Stimulated activated CD8-positive, alpha-beta memory T cell treated with anti-CD3 and anti-CD28 coated beads, Interleukin-12 subunit alpha, Interleukin-12 subunit beta, amount 100 ng/mL, for 1 hour (primary cell): ENCODE data around the gene RDM1.
"Not testable (repeated sequence)": the region's sequence is repeated elsewhere in the genome, so short reads cannot be mapped to it uniquely, and the experiment has no call there.

Source experiments
- DNase-seq: peaks from one replicate; pipeline ENCODE4 v3.0.0-alpha.2; 2020; ENCODE audit warnings: low read depth

The RDM1 gene

DNA sequence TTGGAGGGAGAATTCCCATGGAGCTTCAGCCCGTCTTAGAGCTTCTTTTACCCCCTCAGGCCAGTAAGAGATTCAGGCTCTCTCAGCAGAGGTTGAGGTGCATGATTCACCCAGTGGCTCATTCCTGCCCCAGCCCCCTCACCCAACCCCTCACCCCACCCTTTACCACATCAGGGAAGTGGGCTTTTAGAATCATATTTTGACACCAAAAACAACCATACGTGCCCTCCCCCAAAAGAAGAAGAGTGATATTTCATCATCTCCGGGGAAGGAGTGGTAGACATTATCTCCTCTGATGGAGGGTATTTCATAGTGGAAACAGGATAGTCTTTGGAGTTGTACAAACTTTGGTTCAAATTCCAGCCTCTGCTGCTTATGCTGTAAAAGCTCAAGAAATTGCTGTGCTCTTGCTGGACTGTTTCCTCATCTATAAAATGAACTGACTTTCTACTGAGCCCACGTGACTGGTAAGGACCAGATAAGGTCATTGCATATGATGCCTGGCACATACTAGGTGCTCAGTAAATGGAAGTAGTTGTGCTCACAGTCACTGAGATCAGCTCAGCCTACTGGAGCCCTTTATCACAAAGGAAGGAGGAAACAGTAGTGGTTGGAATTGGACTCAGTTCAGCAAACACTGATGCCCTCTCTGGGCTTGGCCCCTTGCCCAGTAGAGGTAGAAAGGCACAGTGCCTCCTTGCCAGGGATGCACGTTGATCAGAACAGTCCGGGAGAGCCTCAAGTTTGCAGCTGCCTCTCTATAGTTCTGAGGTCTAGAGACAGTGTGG is 32.1 kb downstream of the RDM1 start:
- no peak for DNase-seq

DNA sequence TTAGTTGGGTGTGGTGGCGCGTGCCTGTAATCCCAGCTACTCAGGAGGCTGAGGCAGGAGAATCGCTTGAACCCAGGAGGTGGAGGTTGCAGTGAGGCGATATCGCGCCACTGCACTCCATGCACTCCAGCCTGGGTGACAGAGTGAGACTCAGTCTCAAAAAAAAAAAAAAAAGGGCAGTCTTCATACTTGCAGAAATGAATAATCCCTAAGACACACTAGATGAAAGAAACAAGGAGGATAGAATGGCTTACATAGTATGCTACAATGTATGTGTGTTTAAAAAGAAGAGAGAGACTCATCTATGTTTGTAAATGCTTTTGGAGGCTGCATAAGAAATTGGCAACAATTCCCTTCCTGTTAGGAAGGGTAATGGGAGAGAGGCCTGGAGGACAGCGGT is 32.8 kb downstream of the RDM1 start:
- DNase-seq: not testable (repeated sequence)

DNA sequence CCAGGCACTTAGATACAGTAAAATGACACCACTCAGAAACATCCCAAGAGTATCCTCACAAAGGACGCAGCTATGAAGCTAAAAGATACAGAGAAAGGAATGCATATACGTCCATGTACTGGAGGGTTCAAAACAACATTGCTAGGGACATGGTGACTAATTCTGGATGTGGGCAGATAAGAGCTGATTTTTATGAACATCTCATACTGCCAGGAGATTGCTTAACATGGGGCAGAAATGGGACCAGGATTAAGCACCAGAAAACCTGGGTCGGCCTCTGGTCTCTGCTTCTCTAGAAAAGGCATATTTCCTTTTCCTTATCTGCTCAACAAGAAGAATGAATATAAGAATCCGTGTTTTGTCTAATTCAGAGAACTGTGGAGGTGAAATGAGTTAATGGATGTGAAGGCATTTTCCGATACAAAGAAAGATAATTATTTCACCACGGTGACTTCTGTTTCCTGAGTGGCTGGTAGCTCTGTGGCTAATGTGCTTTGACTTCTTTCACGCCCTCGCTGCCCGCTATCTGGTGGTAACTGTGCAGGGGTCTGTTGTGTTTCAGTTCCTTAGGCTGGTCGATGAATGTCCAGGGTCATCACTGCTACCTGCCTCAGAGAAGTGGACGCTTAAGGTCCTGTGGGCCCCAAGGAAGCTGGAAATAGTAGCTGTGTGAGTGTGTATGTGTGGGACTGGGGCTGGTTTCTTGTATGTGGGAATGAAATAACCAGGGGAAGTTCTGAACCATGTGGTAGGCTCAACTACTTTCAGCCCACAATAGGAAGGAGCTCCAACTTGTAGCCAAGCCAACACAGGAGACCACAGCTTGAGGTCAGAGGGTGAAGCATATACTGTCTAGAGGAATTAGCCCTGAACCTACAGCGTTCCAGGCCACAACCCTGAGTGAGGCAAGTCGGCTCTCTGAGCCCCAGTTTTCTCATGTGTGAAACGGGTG is 34.7 kb downstream of the RDM1 start:
- no peak for DNase-seq

DNA sequence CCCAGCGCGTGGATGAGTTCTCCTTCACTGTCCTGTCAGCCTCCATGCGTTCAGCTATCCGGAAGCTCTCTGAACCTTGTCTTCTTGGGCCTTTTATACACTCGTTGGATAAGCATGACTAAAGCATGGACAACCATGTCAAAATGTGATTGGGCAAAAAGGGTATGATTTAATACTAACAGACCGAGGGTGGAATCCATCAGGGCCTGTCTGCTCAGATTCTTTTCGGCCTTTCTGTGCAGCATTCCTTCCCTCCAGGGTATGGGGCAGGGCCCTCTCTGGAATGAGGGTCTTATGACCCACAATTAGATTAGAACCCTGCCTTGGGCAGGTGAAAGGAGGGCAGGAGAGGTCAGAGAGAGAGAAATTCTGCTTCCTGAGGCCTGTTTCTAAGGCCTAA is 36.4 kb downstream of the RDM1 start:
- DNase-seq: no peak

DNA sequence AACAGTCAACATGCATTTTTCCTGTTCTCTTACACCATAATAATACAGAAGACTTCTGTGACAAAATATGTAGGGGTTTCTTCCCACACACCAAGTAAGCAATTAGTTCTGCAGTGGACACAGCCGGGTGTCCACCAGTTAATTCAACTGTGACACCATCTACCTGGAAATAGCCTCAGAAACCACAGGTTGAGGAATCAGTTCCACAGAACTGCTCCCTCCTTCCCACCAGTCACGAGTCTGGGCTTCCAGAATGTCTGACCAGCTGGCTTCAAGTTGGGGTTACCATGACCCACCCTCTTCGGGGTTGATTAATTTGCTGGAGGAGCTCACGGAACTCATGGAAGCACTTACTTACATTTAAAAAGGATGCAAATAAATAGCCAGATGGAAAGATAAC is 36.8 kb downstream of the RDM1 start:
- DNase-seq: no peak

DNA sequence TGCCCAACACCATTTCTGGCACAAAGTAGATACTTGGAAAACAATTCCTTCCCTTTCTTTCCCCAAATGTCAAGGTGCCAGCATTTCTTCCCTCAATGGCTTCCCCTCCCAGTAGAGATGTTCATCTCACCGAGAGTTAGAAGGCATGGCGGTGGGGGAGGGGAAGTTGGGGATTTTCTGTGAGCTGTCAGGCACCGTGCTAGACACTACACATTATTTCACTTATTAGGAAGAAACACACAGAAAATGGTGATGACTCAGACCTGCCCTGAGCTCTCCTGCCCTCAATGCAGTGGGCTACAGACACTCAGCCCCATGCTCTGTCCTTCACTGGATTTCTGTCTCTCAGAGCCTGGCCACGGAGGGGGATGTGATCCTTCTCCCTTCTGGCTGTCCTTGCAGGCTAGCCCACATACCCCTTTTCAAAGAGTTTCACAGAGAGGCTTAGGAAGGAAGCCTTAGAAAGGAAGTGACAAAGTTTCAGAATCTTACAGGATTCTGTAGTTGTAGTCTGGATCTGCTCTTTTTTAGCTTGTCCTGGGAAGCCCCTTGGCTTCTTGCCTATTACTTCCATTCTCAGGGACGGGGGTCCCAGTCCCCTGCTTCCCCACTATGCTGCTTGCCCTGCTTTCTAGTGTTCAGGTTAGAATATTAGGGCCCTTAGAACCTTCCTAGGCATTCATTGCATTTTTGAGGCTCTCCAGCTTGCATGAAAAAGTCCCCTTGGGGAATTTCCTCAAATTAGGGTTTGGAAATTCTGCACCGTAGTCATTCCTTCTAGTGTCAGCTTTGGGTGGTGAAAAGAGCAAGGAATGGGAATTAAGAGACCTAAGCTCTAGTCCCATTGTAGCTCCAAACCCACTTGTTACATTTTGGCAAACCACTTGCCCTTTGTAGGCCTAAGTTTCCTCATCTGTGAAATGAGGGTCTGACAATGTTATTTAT is 38.2 kb downstream of the RDM1 start:
- no peak for DNase-seq

DNA sequence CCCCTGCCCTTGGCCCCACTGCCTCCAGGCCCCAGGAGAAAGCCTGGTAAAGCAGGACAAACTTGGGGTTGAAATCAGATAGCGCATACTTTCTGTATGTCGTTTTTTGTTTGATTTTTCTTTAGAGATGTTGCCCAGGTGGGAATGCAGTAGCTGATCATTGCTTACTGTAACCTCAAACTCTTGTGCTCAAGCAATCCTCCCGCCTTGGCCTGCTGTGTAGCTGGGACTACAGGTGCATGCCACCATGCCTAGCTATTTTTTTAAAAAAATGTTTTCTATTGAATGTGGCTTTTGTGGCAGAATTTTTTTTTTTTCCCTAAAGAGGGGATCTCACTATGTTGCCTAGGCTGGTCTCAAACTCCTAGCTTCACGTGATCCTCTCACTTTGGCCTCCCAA is 39.3 kb downstream of the RDM1 start:
- DNase-seq: no peak

DNA sequence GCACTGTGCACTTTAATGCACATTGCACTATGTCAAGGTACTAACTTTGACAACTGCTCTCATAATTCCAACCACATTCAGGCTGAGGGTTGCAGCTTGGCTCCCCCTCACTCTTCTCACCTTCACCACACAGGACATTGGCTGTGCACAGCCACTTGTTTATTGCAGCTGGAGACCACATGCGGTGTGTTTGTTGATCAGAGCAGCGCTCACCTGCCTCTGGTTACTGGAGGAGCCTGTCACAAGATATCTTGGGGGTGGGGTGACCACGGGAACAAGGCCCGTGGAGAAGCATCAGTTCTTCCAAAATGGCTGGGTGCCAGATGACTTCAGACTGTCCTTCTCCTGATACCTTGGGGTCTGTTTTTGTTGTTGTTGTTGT is 39.8 kb downstream of the RDM1 start:
- no peak for DNase-seq

DNA sequence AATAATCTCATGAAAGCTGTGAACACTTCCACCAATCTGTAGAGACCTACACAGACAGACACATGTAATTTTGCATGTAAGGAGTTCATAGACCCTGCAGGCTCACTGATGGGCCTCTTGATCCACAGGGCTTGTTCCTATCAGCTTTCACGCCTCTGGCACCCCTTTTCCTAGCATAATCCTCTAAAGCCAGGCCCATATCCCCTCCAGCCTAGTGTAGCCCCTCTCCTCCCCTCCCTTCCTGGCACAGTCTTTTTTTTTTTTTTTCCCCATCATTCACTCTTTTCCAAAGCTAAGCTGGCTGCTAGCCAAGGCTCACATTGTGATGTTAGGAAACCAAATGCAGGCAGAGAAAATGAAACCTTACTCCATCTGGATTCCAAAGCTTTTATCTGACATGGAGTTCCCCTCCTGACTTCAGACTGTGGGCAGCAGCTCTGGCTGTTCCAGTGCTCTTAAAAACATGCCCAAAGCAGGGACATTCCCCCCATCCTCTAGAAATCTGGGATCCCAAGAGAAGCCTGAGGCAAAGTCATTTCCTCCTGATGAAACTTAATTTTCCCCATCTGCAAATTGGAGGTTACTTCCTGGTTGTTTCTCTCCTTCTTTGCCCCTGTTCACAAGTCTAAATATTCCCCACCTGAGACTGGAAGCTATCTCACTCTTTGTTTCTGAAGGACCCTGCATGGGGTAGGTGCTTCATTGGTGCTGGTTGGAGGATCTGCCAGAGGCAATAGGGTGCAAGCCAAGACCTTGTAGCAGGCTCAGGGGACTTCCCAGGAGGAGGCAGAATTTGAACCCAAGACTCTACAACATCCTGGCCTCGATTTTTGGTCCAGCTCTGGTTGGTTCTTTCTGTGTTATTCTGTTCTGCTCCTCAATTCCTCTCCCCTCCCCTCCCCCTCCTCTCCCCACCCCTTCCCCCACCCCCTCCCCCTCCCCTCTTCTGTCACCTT is 40.5 kb downstream of the RDM1 start:
- DNase-seq: no peak

DNA sequence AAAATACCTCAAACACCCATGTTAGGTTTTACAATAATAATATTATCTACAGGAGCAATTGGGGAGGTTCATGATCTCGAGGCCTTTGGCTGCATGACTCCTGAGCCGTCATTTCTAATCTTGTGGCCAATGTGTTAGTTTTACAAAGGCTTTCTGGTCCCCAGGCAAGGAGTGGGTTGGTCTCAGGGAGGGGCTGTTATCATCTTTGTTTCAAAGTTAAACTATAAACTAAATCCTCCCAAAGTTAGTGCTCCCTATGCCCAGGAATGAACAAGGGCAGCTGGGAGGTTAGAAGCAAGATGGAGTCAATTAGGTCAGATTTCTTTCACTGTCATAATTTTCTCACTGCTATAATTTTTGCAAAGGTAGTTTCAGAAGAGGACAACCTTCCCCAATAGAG is 41.3 kb downstream of the RDM1 start:
- no peak for DNase-seq

DNA sequence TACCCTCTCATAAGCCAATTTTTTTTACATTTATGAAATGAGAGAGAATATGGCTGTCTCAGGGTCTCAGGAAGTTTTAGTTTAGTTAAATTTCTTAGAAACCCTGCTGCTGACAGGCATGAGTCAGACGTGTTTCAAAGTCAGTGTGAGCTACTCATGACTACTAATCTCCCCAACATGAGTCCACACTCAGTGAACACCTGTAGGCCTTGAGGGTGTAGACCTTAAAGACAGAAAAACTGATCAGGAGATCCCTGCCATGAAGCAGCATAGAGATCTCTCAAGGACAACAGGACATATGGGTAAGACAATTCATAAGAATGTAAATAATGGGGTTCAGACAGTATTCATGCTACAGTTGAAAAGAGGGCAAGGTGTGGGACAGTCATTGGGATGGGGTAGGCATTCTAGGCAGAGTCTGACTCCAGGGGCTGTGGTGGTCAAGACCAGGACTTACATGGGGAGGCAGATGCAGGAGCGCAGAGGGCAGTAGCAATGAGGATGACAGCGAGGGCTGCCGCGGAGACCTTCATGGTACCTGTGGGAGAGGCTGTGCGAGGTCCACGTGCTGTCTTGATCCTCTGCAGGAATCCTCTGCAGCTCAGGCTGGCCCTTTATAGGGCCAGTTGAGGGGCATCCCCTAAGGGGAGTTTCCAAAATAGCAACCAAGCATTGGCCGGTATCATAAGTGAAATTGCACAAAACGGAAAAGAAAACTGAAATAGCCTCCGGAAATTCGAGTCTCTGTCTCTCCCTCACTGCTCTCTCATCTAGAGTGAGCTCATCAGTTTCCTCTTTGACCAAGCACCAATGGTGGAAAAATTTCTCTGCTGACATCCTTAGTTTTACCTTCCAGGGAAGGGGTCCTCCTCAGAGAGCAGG is 50.6 kb downstream of the RDM1 start, which contains the start of gene CCL5:
Gene CCL5 (minus strand): TSS at position 588 of the 882 bp plus-strand sequence.
- DNase-seq: no peak

DNA sequence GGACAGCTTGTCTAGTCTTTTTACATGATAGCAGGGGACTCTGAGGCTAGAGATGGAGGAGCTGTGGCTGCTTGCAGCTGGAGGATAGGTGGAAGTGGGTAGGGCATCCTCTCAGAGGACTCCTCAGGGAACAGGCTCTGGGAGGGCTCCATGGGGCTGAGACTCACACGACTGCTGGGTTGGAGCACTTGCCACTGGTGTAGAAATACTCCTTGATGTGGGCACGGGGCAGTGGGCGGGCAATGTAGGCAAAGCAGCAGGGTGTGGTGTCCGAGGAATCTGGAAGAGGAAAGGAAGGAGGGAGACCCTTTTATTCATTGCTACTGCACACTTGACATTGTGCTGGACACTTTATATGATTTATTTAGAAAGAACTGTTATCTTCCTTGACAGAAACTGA is 52.2 kb downstream of the RDM1 start:
- no peak for DNase-seq

DNA sequence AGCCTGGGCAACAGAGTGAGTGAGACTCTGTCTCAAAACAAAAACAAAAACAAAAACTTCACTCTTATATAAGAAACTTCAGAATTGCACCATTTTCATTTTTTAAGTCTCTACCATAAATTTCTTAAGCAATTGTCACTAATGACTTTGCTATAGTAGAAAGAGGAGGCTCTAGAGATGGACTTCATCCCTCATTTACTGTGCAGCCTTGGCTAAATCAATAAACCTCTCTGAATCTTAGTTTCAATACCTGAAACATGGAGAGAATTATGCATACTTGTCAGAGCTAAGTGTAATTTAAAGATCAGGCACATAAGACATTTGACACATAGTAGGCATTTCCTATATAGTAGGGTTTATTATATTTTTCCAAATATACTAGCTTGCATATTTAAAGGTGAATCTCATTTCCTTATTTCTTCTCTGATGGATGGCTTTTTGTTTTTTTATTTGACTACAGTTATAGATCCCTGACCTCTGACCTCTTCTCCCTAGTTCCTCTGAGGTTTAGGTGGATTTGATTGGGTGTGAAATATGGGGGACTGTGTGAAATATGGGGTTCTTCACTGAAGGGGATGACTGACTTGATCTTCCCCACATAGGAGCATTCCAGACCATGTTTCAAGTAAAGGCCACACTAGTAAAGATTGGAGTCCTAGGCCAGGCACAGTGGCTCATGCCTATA is 53.1 kb downstream of the RDM1 start:
- DNase-seq: no peak

DNA sequence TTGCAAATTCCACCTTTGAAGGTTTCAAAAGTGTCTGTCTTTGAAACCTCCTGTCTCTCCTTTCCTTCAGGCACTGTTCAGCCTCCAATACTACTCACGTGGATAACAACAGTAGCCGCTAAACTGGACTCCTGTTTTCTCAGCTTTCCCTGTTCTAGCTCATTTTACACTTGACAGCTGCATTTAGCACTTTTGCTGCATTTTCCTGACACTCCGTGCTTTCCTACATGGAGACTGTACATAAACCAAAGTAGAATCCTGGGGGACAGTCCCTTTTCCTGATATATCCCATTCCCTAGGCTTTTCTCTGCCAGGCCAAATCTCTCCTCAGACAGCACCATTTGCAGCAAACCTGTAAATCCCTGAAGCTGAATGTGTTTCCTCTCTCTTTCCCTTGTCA is 54.0 kb downstream of the RDM1 start:
- no peak for DNase-seq

DNA sequence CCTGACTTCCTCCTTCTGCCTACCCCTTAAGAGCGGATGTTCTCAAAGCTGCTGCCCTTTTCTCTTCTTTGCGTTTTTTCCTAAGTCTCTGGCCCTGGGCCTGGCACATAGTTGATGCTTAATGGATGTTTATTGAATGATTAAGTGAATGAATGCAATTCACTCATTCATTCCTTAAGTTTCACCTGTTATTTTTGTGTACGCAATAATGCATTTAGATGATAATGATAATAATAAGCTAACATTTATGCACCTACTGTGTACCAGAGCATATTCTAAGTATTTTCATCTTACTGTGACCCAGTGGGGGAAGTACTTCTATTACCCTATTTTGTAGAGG is 54.8 kb downstream of the RDM1 start:
- no peak for DNase-seq

DNA sequence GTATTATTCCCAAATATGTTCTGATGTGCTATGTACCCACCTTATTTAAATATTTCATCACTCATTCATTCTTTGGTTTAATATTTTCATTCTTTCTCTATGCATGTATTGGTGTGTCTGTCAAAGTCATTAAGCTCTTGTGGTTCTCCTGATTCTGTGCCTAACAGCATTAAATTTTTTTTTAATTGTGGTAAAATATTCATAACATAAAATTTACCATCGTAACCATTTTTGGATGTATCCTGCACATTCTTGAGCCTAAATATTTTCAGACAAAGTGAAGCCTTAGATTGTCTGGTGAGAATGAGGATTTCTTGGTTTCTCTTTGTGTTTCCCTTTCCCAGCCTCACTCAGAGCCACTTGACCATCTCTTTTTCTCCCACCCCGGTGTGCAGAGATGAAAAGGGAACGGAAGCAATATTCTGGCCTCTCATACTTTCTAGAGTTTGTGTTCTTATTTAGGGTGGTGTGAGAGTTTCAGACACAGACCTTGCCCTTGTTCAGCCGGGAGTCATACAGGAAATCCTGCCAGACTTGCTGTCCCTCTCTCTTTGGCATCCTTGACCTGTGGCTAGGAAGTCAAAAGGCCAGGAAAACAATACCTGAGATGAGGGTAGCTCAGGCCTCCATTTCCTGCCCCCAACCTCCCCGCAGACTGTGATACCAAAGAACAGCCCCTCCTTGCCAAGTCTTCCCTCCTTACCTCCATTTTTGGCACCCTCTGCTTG is 55.3 kb downstream of the RDM1 start:
- DNase-seq: no peak

DNA sequence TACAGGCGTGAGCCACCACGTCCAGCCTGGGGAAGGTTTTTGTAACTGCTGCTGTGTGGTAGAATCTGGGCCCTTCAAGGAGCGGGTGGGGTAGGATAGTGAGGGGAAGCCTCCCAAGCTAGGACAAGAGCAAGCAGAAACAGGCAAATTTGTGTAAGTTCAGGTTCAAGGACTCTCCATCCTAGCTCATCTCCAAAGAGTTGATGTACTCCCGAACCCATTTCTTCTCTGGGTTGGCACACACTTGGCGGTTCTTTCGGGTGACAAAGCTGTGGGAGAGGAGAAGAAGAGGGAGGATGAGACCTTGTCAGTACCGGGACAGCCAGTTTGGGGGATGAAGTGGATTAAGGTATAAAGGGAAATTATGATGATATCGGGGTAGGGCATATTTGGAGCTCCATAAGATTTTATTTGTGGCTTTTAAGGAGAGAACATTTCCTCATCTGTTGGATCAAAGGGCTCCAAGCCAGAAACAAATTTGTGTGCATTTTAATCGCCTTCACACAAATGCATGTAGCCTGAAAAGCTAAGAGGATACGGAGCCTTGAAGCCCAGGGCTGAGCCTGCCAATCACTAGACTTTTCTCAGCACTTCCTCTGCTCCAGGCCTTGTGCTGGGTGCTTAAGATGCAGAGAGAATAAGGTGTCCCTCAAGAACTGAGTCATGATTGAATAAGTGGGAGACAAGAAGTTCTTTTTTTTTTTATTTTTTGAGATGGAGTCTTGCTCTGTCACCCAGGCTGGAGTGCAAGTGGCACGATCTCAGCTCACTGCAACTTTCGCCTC is 58.2 kb downstream of the RDM1 start:
- DNase-seq: no peak
